Breast epithelium (tissue), 3 donors: ENCODE data around the gene CDK2.
"Not testable (repeated sequence)": the region's sequence is repeated elsewhere in the genome, so short reads cannot be mapped to it uniquely, and the experiment has no call there.

Source experiments
- CTCF ChIP-seq, 3 donors: fragments of 450-650 bp; IDR thresholded peaks; one replicate each; pipeline ENCODE4 v1.5.1; 2016 to 2017; ENCODE audit warnings: antibody characterized with exemption in 3 of 3, mild to moderate bottlenecking in 3 of 3, moderate library complexity in 3 of 3
- POLR2A ChIP-seq: fragments of 450-650 bp; IDR thresholded peaks from one replicate; pipeline ENCODE4 v1.6.1; 2016; ENCODE audit warnings: antibody characterized with exemption, mild to moderate bottlenecking, moderate library complexity

GRCh38 chr12:56003376-56003775, 36.7 kb downstream of the CDK2 start:
- TF ChIP-seq CTCF (IDR thresholded peaks at IDR 0.05); POLR2A: not testable (repeated sequence)
